Fibroblast of the aortic adventitia (primary cell): ENCODE results near the gene MTFR2. TPM values are rescaled to one million over a fixed set of nuclear protein-coding genes. Genes with fewer than 3 reads are reported as not detected.

ENCODE experiments used
- DNase-seq: peaks from one replicate; pipeline ENCODE4 v3.0.0-alpha.2; 2010; ENCODE audit warnings: low read depth
- H3K4me3 ChIP-seq: 2 replicates; pipeline ENCODE4 v1.5.1; 2011; ENCODE audit warnings: low read depth, mild to moderate bottlenecking, control low read depth, low read length, moderate library complexity
- CTCF ChIP-seq: IDR thresholded peaks from 2 replicates; pipeline ENCODE4 v1.5.1; 2011; ENCODE audit warnings: mild to moderate bottlenecking, low read length, control low read depth, inconsistent platforms; ENCODE audit not compliant: insufficient read depth
- total RNA-seq: library from RNA; depleted of rRNA; stranded (reverse); fragments of >200 nt; gene quantifications from 2 replicates; pipeline ENCODE4 v1.2.3, GENCODE V29; 2012; ENCODE audit warnings: low replicate concordance

The MTFR2 gene
- total RNA-seq, 1 donor = 6.1 TPM

GRCh38 chr6:136210398-136211165 lies 39.5 kb downstream of the MTFR2 start:
- no peak overlapping the region for H3K4me3 ChIP-seq
- no peak for TF ChIP-seq CTCF
- no peak for DNase-seq

- H3K4me3 ChIP-seq = no peak overlapping the region
- TF ChIP-seq CTCF = no peak
- no peak for DNase-seq
These were observed 40.6 kb downstream of the MTFR2 start for GRCh38 chr6:136209496-136209895.

- TF ChIP-seq CTCF = no peak
- no peak overlapping the region for H3K4me3 ChIP-seq
- DNase-seq = no peak
These were observed 41.3 kb downstream of the MTFR2 start for GRCh38 chr6:136208783-136209182.

GRCh38 chr6:136201732-136202131 lies 48.4 kb downstream of the MTFR2 start:
- DNase-seq = peak; percentile 16
- no peak for TF ChIP-seq CTCF
- no peak overlapping the region for H3K4me3 ChIP-seq

GRCh38 chr6:136192902-136193301 lies 57.2 kb downstream of the MTFR2 start:
- TF ChIP-seq CTCF = no peak
- H3K4me3 ChIP-seq = no peak overlapping the region
- no peak for DNase-seq

- no peak for DNase-seq
- H3K4me3 ChIP-seq = no peak overlapping the region
- no peak for TF ChIP-seq CTCF
These were observed 58.4 kb downstream of the MTFR2 start for GRCh38 chr6:136191606-136192312.
